ENCODE results near the gene RPRD1B. TPM values are rescaled to one million over a fixed set of nuclear protein-coding genes. Genes with fewer than 3 reads are reported as not detected.

The RPRD1B gene
- total and polyA plus RNA-seq, 2 donors (not counting 3 experiments of a cell fraction or from before 2014, with no cell fraction given), result 13.0 to 29.3 TPM

DNA sequence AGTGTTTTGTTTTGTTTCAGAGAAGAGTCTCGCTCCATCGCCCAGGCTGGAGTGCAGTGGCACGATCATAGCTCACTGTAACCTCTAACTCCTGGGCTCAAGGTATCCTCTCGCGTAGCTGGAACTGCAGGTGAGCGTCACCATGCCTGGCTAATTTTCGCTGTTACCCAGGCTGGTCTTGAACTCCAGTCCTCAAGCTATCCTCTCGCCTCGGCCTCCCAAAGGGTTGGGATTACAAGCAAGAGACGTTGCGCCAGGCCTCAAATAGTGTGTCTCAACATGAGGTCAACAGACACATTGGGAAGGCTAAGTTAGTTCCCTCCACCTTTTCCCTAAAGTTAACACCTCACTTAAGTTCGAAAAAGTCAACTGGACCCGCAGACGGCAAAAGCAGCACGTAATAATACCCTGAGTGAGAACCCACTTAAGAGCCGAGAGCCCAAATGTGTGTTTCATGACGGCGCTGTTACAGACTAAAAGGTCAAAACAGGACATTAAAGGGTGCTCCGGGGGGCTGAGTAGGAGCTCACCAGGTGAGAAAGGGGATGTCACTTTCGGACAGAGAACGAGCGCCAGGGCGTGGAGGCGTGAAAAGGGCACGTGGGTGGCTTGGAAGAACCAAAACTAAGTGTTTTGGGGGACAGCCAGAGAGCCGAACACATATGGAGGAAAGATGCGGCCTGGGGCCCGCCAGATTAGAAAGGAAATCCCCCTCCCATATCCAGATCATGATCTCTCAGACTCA lies 789 bp upstream of the RPRD1B start:
- H3K4me2 ChIP-seq (ENCODE audit: insufficient read depth, low read length), result peak overlapping the region; percentile 73
- no peak for FAIRE-seq
- H3K4me3 ChIP-seq (replicated peaks in 1 of 3; ENCODE audit: insufficient read depth in 1 of 3, low read depth in 1 of 3, low read length in 3 of 3), result peak overlapping the region; percentile 39 to 74 (median 64)
- H2AFZ ChIP-seq (ENCODE audit: low read depth, low read length), result peak overlapping the region; percentile 38
- H3K27me3 ChIP-seq (ENCODE audit: control insufficient read depth in 2 of 2, insufficient read depth in 2 of 2, low read length in 2 of 2), result no peaks in the 10 kb centered on the region
- no peaks in the 10 kb centered on the region for H4K20me1 ChIP-seq (replicated peaks; ENCODE audit: control insufficient read depth, extremely low read depth, insufficient read depth, low read length)
- dilution Hi-C loops (cut with MboI; ENCODE audit: extremely low pct_ligation_motif_present, low sequenced_read_pairs), result no loop called here
- no peaks in the 10 kb centered on the region for H3K9me1 ChIP-seq (replicated peaks; ENCODE audit: control insufficient read depth, extremely low read depth, insufficient read depth, low read length)
- ChIA-PET POLR2A (interaction anchor here (0.9 kb wide), 1 partner anchor 11 kb away, joined by 3 read pairs; no protein-coding TSS in a partner anchor), CTCF (interaction anchor here (0.8 to 2.0 kb wide), 6 partner anchors 9 to 417 kb away, joined by 3 to 15 read pairs (median 4); no protein-coding TSS in a partner anchor)
- peaks cover 33% of the 10 kb centered on the region for H3K4me1 ChIP-seq (ENCODE audit: control insufficient read depth, extremely low read depth, insufficient read depth, low read length)
- H3K9me3 ChIP-seq (replicated peaks; ENCODE audit: control insufficient read depth, insufficient read depth, low read length), result no peaks in the 10 kb centered on the region
- peak overlapping the region; percentile 84 for H3K9ac ChIP-seq (replicated peaks; ENCODE audit: extremely low read depth, insufficient read depth, low read length)
- H3K27ac ChIP-seq (ENCODE audit: insufficient read depth, low read depth, low read length), result peak overlapping the region; percentile 75
- peaks cover 1 to 4% of the 10 kb centered on the region in 2 experiments for H3K36me3 ChIP-seq (ENCODE audit: control insufficient read depth in 2 of 2, extremely low read depth in 1 of 2, insufficient read depth in 2 of 2, low read length in 2 of 2)
- intact Hi-C loops (cut with micrococcal nuclease), result no loop called here
- peaks cover 88% of the 10 kb centered on the region for H3K79me2 ChIP-seq (ENCODE audit: control insufficient read depth, insufficient read depth, low read length)
- TSS peak; percentile 80 for BruUV-seq (replicated peaks)
- TF ChIP-seq POLR2AphosphoS5 (IDR thresholded peaks at IDR 0.05; ENCODE audit: insufficient read depth, low read depth, low read length) (no peak), MYC (IDR thresholded peaks at IDR 0.05; ENCODE audit: low read depth, low read length) (no peak), POLR2A (IDR thresholded peaks at IDR 0.05; ENCODE audit: low read depth, low read length) (no peak)
- TF ChIP-seq, protein P1, sequence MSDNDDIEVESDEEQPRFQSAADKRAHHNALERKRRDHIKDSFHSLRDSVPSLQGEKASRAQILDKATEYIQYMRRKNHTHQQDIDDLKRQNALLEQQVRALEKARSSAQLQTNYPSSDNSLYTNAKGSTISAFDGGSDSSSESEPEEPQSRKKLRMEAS (IDR thresholded peaks at IDR 0.05; ENCODE audit: insufficient read depth, insufficient read length), result no peak
- no peak for DNase-seq (ENCODE audit: low read depth, low spot score)

DNA sequence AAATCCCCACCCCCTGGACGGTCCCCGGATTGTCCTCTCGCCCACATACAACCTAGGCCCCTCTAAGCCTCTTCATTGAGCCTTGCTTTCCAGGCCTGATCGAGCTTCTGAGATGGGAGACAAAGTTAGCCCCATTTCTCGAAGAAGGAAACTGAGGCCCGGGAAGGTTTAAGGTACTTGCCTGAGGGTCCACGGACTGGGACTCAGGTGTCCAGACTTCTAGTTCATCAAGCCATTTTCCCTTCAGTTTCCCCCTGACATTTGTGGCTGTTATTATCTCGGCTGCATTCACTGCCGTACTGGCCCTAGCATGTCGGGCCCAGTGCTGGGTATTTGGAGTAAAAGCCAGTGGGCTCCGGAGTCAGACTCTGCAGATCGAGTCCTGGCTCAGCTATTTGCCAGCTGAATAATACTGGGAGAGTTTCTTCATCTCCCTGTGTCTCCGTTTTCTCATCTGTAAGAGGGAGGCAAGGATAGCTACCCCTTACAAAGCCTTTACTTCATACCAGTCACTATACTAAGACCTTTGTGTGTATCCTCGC lies 633 bp downstream of the RPRD1B start:
- H3K4me3 ChIP-seq (replicated peaks in 1 of 3; ENCODE audit: insufficient read depth in 1 of 3, low read depth in 1 of 3, low read length in 3 of 3), result peak overlapping the region; percentile 39 to 74 (median 64)
- BruUV-seq (replicated peaks), result no TSS peak
- ChIA-PET POLR2A (interaction anchor here (0.6 kb wide), 1 partner anchor 1461 kb away, joined by 3 read pairs; the partner anchor contains the start of gene TGIF2), CTCF (interaction anchor here (1.2 to 2.0 kb wide), 4 partner anchors 9 to 132 kb away, joined by 3 to 15 read pairs (median 4); no protein-coding TSS in a partner anchor)
- intact Hi-C loops (cut with micrococcal nuclease) (no loop called here), dilution Hi-C loops (cut with MboI; ENCODE audit: extremely low pct_ligation_motif_present, low sequenced_read_pairs) (no loop called here)
- H3K4me1 ChIP-seq (ENCODE audit: control insufficient read depth, extremely low read depth, insufficient read depth, low read length), result peaks cover 27% of the 10 kb centered on the region
- H3K9me3 ChIP-seq (replicated peaks; ENCODE audit: control insufficient read depth, insufficient read depth, low read length), result no peaks in the 10 kb centered on the region
- no peak for TF ChIP-seq GATA2 (IDR thresholded peaks at IDR 0.05; ENCODE audit: insufficient read depth, insufficient read length, low read depth, low read length)
- TF ChIP-seq, protein P2, sequence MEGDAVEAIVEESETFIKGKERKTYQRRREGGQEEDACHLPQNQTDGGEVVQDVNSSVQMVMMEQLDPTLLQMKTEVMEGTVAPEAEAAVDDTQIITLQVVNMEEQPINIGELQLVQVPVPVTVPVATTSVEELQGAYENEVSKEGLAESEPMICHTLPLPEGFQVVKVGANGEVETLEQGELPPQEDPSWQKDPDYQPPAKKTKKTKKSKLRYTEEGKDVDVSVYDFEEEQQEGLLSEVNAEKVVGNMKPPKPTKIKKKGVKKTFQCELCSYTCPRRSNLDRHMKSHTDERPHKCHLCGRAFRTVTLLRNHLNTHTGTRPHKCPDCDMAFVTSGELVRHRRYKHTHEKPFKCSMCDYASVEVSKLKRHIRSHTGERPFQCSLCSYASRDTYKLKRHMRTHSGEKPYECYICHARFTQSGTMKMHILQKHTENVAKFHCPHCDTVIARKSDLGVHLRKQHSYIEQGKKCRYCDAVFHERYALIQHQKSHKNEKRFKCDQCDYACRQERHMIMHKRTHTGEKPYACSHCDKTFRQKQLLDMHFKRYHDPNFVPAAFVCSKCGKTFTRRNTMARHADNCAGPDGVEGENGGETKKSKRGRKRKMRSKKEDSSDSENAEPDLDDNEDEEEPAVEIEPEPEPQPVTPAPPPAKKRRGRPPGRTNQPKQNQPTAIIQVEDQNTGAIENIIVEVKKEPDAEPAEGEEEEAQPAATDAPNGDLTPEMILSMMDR (IDR thresholded peaks at IDR 0.05; ENCODE audit: extremely low read depth in 1 of 2, insufficient read depth in 1 of 2, low read depth in 1 of 2, low read length in 2 of 2), result no peak
- TF ChIP-seq, protein P1 (IDR thresholded peaks at IDR 0.05; ENCODE audit: insufficient read depth, insufficient read length), result no peak
- TF ChIP-seq MYC (IDR thresholded peaks at IDR 0.05; ENCODE audit: low read depth, low read length), result no peak
- TF ChIP-seq POLR2A (IDR thresholded peaks at IDR 0.05; ENCODE audit: low read depth, low read length), result no peak
- TF ChIP-seq EZH2 (IDR thresholded peaks at IDR 0.05; ENCODE audit: borderline replicate concordance, low read depth, low read length, severe bottlenecking), result no peak
- no peak for TF ChIP-seq FOS (IDR thresholded peaks at IDR 0.05; ENCODE audit: borderline replicate concordance, insufficient read depth, low read length)
- no peak for TF ChIP-seq POLR2AphosphoS5 (IDR thresholded peaks at IDR 0.05; ENCODE audit: insufficient read depth, low read depth, low read length)
- TF ChIP-seq JUN (IDR thresholded peaks at IDR 0.05; ENCODE audit: borderline replicate concordance, insufficient read depth, insufficient read length, low read depth), result no peak
- no peaks in the 10 kb centered on the region for H4K20me1 ChIP-seq (replicated peaks; ENCODE audit: control insufficient read depth, extremely low read depth, insufficient read depth, low read length)
- peaks cover 1 to 4% of the 10 kb centered on the region in 2 experiments for H3K36me3 ChIP-seq (ENCODE audit: control insufficient read depth in 2 of 2, extremely low read depth in 1 of 2, insufficient read depth in 2 of 2, low read length in 2 of 2)
- no peaks in the 10 kb centered on the region for H3K27me3 ChIP-seq (ENCODE audit: control insufficient read depth in 2 of 2, insufficient read depth in 2 of 2, low read length in 2 of 2)
- DNase-seq (ENCODE audit: low read depth, low spot score) (peak; percentile 18), FAIRE-seq (no peak)
- peak overlapping the region; percentile 75 for H3K27ac ChIP-seq (ENCODE audit: insufficient read depth, low read depth, low read length)
- H2AFZ ChIP-seq (ENCODE audit: low read depth, low read length), result peak overlapping the region; percentile 7
- peak overlapping the region; percentile 73 for H3K4me2 ChIP-seq (ENCODE audit: insufficient read depth, low read length)
- peak overlapping the region; percentile 84 for H3K9ac ChIP-seq (replicated peaks; ENCODE audit: extremely low read depth, insufficient read depth, low read length)
- H3K79me2 ChIP-seq (ENCODE audit: control insufficient read depth, insufficient read depth, low read length), result peaks cover 86% of the 10 kb centered on the region
- H3K9me1 ChIP-seq (replicated peaks; ENCODE audit: control insufficient read depth, extremely low read depth, insufficient read depth, low read length), result no peaks in the 10 kb centered on the region
